BE2C (cell line): ENCODE measurements around the gene VRK1.

Source experiments
- DNase-seq: peaks from one replicate; pipeline ENCODE4 v3.0.0-alpha.2; 2020
- H3K27me3 ChIP-seq: fragments of 250-450 bp; sonication (Bioruptor Pico); 2 replicates; pipeline ENCODE4 v1.5.1; 2020; ENCODE audit warnings: mild to moderate bottlenecking
- H3K36me3 ChIP-seq: fragments of 250-450 bp; sonication (Bioruptor Pico); 2 replicates; pipeline ENCODE4 v1.5.1; 2020; ENCODE audit warnings: mild to moderate bottlenecking
- H3K4me1 ChIP-seq: fragments of 250-450 bp; sonication (Bioruptor Pico); 2 replicates; pipeline ENCODE4 v1.5.1; 2020
- H3K4me3 ChIP-seq: 2 replicates; pipeline ENCODE4 v1.5.1; 2011; ENCODE audit warnings: low read depth, low read length
- H3K9me3 ChIP-seq: fragments of 250-450 bp; sonication (Bioruptor Pico); 2 replicates; pipeline ENCODE4 v1.5.1; 2020
- TF ChIP-seq, protein P1 (sequence below): IDR thresholded peaks from 2 replicates; pipeline ENCODE4 v1.5.1; 2012; ENCODE audit warnings: mild to moderate bottlenecking, low read depth, low read length

The VRK1 gene

DNA sequence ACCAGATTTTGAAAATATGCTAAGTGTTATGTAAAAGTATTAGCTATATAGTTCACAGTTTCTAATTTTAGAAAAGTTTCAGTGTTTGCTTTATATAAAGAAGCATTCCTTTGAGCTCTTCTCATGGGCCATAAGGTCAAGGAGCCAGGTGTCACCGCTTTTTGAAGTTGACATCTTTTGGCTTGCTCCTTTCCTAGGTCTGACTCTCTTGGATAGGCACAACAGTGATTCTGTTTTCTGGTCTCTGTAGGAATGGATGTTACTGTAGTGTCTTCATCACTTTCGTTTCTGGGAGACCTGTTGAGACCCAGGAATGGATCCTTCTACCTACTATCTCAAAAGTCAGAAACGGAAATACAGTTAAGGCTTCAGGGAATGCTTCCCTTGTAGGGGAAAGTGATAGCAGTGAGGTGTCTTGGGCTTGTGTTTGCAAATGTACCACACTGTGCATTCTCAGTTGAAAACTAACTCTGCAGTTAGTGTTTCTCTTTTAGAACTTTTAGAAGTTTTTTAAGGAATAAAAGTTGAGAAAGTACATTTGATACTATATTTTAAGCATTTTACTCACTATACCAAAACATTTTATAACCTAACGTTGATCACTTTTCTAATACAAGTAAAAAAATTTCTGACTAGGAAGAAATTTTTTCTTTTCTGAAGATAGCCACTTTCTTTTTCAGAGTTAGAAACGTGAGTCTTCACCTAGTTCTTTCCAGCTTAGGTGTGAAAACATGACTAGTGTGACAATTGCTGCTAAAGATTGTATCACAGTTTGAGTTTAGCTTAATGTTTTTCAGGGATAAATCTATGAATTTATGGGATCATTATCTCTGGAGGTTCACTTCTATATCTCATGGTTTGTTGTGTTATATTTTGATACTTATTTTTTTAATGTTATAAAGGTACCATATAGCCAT lies 20.8 kb downstream of the VRK1 start:
- Histone ChIP-seq H3K36me3 (no peaks in the 10 kb centered on the region), H3K4me3 (no peak overlapping the region), H3K4me1 (no peaks in the 10 kb centered on the region), H3K27me3 (no peaks in the 10 kb centered on the region), H3K9me3 (no peaks in the 10 kb centered on the region)
- TF ChIP-seq, protein P1, sequence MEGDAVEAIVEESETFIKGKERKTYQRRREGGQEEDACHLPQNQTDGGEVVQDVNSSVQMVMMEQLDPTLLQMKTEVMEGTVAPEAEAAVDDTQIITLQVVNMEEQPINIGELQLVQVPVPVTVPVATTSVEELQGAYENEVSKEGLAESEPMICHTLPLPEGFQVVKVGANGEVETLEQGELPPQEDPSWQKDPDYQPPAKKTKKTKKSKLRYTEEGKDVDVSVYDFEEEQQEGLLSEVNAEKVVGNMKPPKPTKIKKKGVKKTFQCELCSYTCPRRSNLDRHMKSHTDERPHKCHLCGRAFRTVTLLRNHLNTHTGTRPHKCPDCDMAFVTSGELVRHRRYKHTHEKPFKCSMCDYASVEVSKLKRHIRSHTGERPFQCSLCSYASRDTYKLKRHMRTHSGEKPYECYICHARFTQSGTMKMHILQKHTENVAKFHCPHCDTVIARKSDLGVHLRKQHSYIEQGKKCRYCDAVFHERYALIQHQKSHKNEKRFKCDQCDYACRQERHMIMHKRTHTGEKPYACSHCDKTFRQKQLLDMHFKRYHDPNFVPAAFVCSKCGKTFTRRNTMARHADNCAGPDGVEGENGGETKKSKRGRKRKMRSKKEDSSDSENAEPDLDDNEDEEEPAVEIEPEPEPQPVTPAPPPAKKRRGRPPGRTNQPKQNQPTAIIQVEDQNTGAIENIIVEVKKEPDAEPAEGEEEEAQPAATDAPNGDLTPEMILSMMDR = no peak
- DNase-seq = no peak

DNA sequence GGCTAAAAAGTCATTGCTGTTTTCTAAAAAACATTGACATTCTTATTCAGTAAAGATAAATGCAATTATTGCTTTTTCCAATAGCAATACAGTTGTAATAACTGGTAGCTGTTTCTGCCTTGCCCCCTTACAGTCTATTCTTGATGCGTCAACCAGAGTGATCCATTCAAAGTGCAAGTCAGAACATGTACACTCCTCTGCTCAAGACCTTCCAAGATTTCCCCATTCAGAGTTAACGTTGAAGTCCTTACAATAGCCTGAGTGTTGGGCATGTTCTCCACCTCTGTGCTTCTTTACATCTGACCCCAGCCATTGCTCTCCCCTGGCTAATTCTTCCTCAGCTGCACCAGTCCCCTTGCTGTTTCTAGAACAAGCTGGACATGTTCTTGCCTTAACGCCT lies 24.3 kb downstream of the VRK1 start:
- Histone ChIP-seq H3K27me3 (no peaks in the 10 kb centered on the region), H3K36me3 (no peaks in the 10 kb centered on the region), H3K9me3 (no peaks in the 10 kb centered on the region), H3K4me3 (no peak overlapping the region), H3K4me1 (no peaks in the 10 kb centered on the region)
- DNase-seq = no peak
- TF ChIP-seq, protein P1 = no peak

DNA sequence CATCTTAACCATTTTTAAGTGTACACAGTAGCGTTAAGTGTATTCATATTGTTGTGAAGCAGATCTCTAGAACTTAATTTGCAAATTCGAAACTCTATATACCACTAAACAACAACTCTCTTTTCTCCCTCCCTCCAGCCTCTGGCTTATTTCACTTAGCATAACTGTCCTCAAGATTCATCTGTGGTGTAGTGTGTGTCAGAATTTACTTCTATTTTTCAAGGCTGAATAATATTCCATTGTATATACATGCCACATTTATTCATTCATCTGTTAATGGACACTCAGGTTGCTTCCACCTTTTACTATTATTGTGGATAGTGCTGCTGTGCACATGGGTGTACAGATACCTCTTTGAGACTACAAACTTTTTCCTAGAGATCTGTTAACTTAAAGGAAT lies 26.5 kb downstream of the VRK1 start:
- TF ChIP-seq, protein P1 = no peak
- H3K36me3 ChIP-seq = no peaks in the 10 kb centered on the region
- H3K9me3 ChIP-seq = no peaks in the 10 kb centered on the region
- no peaks in the 10 kb centered on the region for H3K4me1 ChIP-seq
- no peaks in the 10 kb centered on the region for H3K27me3 ChIP-seq
- no peak for DNase-seq
- no peak overlapping the region for H3K4me3 ChIP-seq

- no peaks in the 10 kb centered on the region for H3K36me3 ChIP-seq
Observed at GRCh38 chr14:96824283-96824682, 27.1 kb downstream of the VRK1 start.

DNA sequence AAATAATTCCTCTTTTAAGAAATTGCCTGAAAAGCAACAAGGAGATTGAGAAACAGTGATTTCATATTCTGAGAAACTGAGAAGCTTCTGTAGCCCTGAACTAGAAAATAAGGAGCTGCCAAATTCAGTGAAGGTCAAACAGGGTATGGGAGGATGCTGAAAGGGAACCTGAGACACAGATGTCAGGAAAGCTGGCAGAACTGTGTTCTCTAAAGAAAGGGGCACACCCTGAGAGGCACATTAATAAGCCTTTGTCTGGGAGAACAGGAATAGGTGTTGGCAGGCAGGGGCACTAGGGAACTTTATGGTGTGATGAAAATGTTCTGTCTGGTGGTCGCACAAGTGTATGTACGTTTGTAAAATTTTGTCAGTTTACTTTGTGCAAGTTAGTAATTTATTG lies 29.6 kb downstream of the VRK1 start:
- Histone ChIP-seq H3K27me3 (no peaks in the 10 kb centered on the region), H3K4me3 (no peak overlapping the region), H3K36me3 (no peaks in the 10 kb centered on the region), H3K9me3 (no peaks in the 10 kb centered on the region), H3K4me1 (no peaks in the 10 kb centered on the region)
- no peak for DNase-seq
- TF ChIP-seq, protein P1 = no peak

More at GRCh38 chr14:96824283-96824682, 27.1 kb downstream of the VRK1 start:
- no peak for DNase-seq
- Histone ChIP-seq H3K27me3 (no peaks in the 10 kb centered on the region), H3K9me3 (no peaks in the 10 kb centered on the region), H3K4me1 (no peaks in the 10 kb centered on the region), H3K4me3 (no peak overlapping the region)
- TF ChIP-seq, protein P1 = no peak

- Histone ChIP-seq H3K9me3 (no peaks in the 10 kb centered on the region), H3K4me3 (no peak overlapping the region), H3K4me1 (no peaks in the 10 kb centered on the region), H3K27me3 (no peaks in the 10 kb centered on the region), H3K36me3 (no peaks in the 10 kb centered on the region; the same call in 1 of the 2 replicates)
- no peak for DNase-seq
- TF ChIP-seq, protein P1 = no peak
Observed at GRCh38 chr14:96827290-96827689, 30.1 kb downstream of the VRK1 start.
